PC-9 (cell line): ENCODE data around the gene SPAG9.

Experiments
- EZH2 ChIP-seq: fragments of 200-600 bp; sonication (generic); IDR thresholded peaks from 2 replicates; pipeline ENCODE4 v1.8.0; 2017; ENCODE audit warnings: antibody characterized with exemption, low read depth
- TF ChIP-seq, protein P1 (sequence below): fragments of 200-600 bp; sonication (generic); conservative IDR thresholded peaks from 2 replicates; pipeline ENCODE4 v1.6.1; 2017; ENCODE audit warnings: mixed run types, antibody characterized with exemption, mild to moderate bottlenecking, moderate library complexity

DNA sequence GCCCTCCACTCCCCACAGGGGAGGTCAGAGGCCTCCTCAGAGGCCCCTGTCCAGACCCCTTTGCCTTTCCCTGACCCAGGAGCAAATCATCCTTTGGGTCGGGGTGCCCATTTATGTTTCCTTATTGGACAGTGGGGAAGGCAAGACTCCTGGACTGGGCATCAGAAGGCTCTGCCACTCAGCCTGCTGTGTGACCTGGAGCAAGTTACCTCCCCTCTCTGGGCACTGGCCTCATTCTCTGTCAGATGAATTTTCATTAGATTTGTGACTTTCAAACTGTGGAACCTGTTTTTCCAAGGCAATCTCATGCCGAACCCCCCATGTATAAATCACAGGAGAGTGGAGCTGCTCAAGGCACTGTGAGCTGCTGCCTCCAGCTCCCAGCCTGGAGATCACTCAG is 207.5 kb downstream of the SPAG9 start:
- TF ChIP-seq, protein P1, sequence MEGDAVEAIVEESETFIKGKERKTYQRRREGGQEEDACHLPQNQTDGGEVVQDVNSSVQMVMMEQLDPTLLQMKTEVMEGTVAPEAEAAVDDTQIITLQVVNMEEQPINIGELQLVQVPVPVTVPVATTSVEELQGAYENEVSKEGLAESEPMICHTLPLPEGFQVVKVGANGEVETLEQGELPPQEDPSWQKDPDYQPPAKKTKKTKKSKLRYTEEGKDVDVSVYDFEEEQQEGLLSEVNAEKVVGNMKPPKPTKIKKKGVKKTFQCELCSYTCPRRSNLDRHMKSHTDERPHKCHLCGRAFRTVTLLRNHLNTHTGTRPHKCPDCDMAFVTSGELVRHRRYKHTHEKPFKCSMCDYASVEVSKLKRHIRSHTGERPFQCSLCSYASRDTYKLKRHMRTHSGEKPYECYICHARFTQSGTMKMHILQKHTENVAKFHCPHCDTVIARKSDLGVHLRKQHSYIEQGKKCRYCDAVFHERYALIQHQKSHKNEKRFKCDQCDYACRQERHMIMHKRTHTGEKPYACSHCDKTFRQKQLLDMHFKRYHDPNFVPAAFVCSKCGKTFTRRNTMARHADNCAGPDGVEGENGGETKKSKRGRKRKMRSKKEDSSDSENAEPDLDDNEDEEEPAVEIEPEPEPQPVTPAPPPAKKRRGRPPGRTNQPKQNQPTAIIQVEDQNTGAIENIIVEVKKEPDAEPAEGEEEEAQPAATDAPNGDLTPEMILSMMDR = no peak
- no peak for TF ChIP-seq EZH2
